DMS 273 treated with DMSO at 0.1 percent for 48 hours (cell line): ENCODE measurements around the gene CTLA4.

Source experiments
- DNase-seq: peaks from one replicate; lab custom pipeline; 2025; lab: John Stamatoyannopoulos, UW

Gene CTLA4

GRCh38 chr2:203867561-203868200, at the start of gene CTLA4:
Gene CTLA4, plus strand, starts transcription at chr2:203867771. Its CDS starts 172 bp downstream, at chr2:203867943.
- no peak for DNase-seq

GRCh38 chr2:203818656-203819055, 48.9 kb upstream of the CTLA4 start:
- DNase-seq: no peak

- no peak for DNase-seq
These were observed 48.0 kb upstream of the CTLA4 start for GRCh38 chr2:203819434-203820133.

- no peak for DNase-seq
These were observed 46.6 kb upstream of the CTLA4 start for GRCh38 chr2:203820969-203821368.

- DNase-seq: no peak
These were observed 45.3 kb upstream of the CTLA4 start for GRCh38 chr2:203822240-203822639.

GRCh38 chr2:203823173-203823572, 44.4 kb upstream of the CTLA4 start:
- no peak for DNase-seq

- no peak for DNase-seq
These were observed 43.5 kb upstream of the CTLA4 start for GRCh38 chr2:203824057-203824456.

GRCh38 chr2:203824603-203825002, 43.0 kb upstream of the CTLA4 start:
- DNase-seq: no peak

- no peak for DNase-seq
These were observed 40.9 kb upstream of the CTLA4 start for GRCh38 chr2:203826704-203827103.

- DNase-seq: no peak
These were observed 37.1 kb upstream of the CTLA4 start for GRCh38 chr2:203830304-203831055.

GRCh38 chr2:203835420-203835819, 32.2 kb upstream of the CTLA4 start:
- no peak for DNase-seq

GRCh38 chr2:203835892-203836800, 31.4 kb upstream of the CTLA4 start:
- DNase-seq: no peak

GRCh38 chr2:203840655-203841205, 26.8 kb upstream of the CTLA4 start:
- DNase-seq: no peak

- no peak for DNase-seq
These were observed 25.9 kb upstream of the CTLA4 start for GRCh38 chr2:203841654-203842053.

- no peak for DNase-seq
These were observed 25.2 kb upstream of the CTLA4 start for GRCh38 chr2:203842373-203842772.

- no peak for DNase-seq
These were observed 21.0 kb upstream of the CTLA4 start for GRCh38 chr2:203846490-203847105.

- no peak for DNase-seq
These were observed 18.6 kb upstream of the CTLA4 start for GRCh38 chr2:203849010-203849409.

GRCh38 chr2:203852760-203853159, 14.8 kb upstream of the CTLA4 start:
- DNase-seq: no peak

- DNase-seq: no peak
These were observed 14.3 kb upstream of the CTLA4 start for GRCh38 chr2:203853271-203853670.

GRCh38 chr2:203853722-203854121, 13.8 kb upstream of the CTLA4 start:
- DNase-seq: no peak

- DNase-seq: no peak
These were observed 12.3 kb upstream of the CTLA4 start for GRCh38 chr2:203855274-203855673.
